Activated B cell treated with CpG ODN at 0.5 μM for 24 hours (primary cell): Measurements from ENCODE around the gene DNAJA1. TPM values are rescaled to one million over a fixed set of nuclear protein-coding genes. Genes with fewer than 3 reads are reported as not detected.

ENCODE experiments used
- ATAC-seq: fragments of 200-7000 bp; cut with Tn5 transposase; one replicate; pipeline ENCODE4 v1.10.0; 2021; ENCODE audit warnings: low read depth, mild to moderate bottlenecking, moderate library complexity
- CTCF ChIA-PET: fragments of 350-600 bp; sonication (Branson Sonifier 250); formaldehyde crosslinking; loops from one replicate; lab custom pipeline; 2021; ENCODE audit warnings: antibody characterized with exemption; lab: Charles Lee
- POLR2A ChIA-PET: fragments of 350-600 bp; sonication (Branson Sonifier 250); formaldehyde crosslinking; loops from one replicate; lab custom pipeline; 2021; ENCODE audit warnings: antibody characterized with exemption; lab: Charles Lee
- DNase-seq: peaks from one replicate; pipeline ENCODE4 v3.0.0; 2022
- H3K27ac Mint-ChIP-seq: one replicate; pipeline ENCODE4 v1.8.0; 2020; ENCODE audit warnings: mixed read lengths
- H3K27me3 Mint-ChIP-seq: one replicate; pipeline ENCODE4 v1.8.0; 2021; ENCODE audit warnings: mixed read lengths
- H3K36me3 Mint-ChIP-seq: one replicate; pipeline ENCODE4 v1.8.0; 2021; ENCODE audit warnings: low read depth, mixed read lengths
- H3K4me1 Mint-ChIP-seq: one replicate; pipeline ENCODE4 v1.8.0; 2021; ENCODE audit warnings: mixed read lengths
- H3K4me3 Mint-ChIP-seq: one replicate; pipeline ENCODE4 v1.8.0; 2020; ENCODE audit warnings: mild to moderate bottlenecking, mixed read lengths
- H3K9me3 Mint-ChIP-seq: one replicate; pipeline ENCODE4 v1.8.0; 2020; ENCODE audit warnings: mixed read lengths
- intact Hi-C: fragments of 100-400 bp; cut with micrococcal nuclease; formaldehyde crosslinking; loops from one replicate; pipeline ENCODE4 v1.15.1; 2024
- total RNA-seq: library from RNA; stranded (reverse); gene quantifications from 2 replicates; pipeline ENCODE4 v1.2.3, GENCODE V29; 2022
- TF ChIP-seq, protein P1 (sequence below): fragments of 200-600 bp; IDR thresholded peaks from one replicate; pipeline ENCODE4 v1.8.0; 2022; ENCODE audit warnings: antibody characterized with exemption, mild to moderate bottlenecking

The DNAJA1 gene
- total RNA-seq, 1 donor from 2014 or later, result 107 TPM

DNA sequence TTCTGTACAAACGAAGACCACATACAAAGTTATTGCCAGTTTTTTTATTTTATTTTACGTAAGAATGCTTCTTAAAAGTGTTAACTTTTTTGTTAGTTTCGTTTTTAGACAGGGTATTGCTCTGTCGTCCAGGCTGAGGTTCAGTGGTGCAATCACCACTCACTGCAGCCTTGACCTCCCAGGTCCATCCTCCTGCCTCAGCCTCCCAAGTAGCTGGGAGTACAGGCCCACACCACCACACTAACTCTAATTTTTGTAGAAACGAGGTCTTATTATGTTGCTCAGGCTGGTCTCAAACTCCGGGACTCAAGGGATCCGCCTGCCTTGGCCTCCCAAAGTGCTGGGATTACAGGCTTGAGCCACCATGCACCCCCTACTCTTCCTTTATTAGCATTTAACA lies 2.3 kb upstream of the DNAJA1 start:
- ChIA-PET CTCF (no interaction called here), POLR2A (no interaction called here)
- TF ChIP-seq, protein P1, sequence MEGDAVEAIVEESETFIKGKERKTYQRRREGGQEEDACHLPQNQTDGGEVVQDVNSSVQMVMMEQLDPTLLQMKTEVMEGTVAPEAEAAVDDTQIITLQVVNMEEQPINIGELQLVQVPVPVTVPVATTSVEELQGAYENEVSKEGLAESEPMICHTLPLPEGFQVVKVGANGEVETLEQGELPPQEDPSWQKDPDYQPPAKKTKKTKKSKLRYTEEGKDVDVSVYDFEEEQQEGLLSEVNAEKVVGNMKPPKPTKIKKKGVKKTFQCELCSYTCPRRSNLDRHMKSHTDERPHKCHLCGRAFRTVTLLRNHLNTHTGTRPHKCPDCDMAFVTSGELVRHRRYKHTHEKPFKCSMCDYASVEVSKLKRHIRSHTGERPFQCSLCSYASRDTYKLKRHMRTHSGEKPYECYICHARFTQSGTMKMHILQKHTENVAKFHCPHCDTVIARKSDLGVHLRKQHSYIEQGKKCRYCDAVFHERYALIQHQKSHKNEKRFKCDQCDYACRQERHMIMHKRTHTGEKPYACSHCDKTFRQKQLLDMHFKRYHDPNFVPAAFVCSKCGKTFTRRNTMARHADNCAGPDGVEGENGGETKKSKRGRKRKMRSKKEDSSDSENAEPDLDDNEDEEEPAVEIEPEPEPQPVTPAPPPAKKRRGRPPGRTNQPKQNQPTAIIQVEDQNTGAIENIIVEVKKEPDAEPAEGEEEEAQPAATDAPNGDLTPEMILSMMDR, result no peak
- DNase-seq (no peak), ATAC-seq (no peak)
- intact Hi-C loops, result loop anchor here (10.0 kb wide), 3 partner anchors 452 to 1302 kb away; partner anchors contain the start of genes KIF24, NOL6, NUDT2 and UBAP2
- Mint-ChIP-seq H3K36me3 (peaks cover 39% of the 10 kb centered on the region), H3K4me1 (peaks cover 42% of the 10 kb centered on the region), H3K9me3 (no peaks in the 10 kb centered on the region), H3K27me3 (no peaks in the 10 kb centered on the region), H3K4me3 (peak overlapping the region; percentile 50), H3K27ac (no peak overlapping the region)

DNA sequence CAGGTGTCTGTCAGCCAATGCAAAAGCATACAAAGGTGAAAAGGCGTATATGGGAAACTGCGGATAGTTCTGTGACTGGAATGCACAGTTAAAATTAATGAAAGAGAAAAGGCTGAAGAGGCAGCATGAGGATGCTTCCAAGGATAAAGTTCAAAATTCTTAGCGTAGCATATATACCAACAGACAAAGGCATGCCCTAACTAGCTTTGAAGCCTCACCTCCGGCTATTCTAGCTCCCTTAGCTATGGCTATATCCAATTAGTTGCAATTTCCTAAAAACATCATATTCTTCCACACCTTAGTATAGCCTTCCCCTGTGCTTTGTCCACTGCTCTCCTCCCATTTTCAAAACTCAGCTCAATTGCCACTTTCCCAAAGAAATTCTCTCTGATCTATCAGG lies 1.4 kb upstream of the DNAJA1 start:
- ChIA-PET CTCF (interaction anchor here (1.3 kb wide), 1 partner anchor 443 kb away, joined by 4 read pairs; no protein-coding TSS in a partner anchor), POLR2A (interaction anchor here (1.5 to 3.0 kb wide), 3 partner anchors 16 to 498 kb away, joined by 4 to 34 read pairs (median 12); partner anchors contain the start of genes RIGI and SMU1)
- Mint-ChIP-seq H3K9me3 (no peaks in the 10 kb centered on the region), H3K27me3 (no peaks in the 10 kb centered on the region), H3K27ac (peak overlapping the region; percentile 88), H3K4me1 (peaks cover 50% of the 10 kb centered on the region), H3K4me3 (peak overlapping the region; percentile 95), H3K36me3 (peaks cover 47% of the 10 kb centered on the region)
- TF ChIP-seq, protein P1, result no peak
- intact Hi-C loops, result loop anchor here (10.0 kb wide), 3 partner anchors 451 to 1301 kb away; partner anchors contain the start of genes KIF24, NOL6, NUDT2 and UBAP2
- ATAC-seq, result no peak
- DNase-seq, result no peak

DNA sequence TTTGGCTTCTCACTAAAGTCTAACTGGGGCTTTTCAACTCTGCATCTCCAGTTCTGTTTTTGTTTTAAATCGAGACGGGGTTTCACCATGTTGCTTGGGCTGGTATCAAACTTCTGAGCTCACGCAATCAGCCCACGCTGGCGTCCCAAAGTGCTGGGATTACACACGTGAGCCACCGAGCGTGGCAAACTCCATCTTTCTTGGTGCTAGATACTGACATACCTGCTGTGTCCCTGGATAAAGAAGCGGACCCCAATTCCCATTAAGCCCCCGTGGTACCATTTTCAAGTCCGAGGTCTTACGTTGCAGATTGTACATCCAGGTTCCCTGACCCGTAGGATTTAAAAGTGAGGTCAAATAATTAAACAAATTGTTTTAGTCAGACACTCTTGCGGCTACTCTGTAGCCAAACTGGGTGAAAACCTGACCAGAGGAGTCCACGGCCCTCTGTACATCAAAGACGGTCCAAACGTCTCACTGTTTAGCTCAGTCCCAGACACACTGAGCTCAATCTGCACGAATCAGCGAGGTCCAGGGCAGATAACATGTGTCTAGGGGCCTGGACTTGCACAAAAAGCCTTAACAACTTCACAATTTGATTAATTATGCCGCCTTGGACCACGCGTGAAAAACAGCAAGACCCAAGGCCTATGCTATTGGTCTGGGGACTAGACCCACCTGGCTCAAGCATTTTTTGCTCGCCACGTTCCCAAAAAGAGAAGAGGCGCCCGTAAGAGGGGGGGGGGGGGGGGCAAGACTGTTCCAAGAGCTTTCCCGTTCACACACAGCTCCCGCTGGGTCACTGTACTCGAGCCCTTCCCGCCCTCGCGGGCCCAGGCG lies 727 bp upstream of the DNAJA1 start:
- intact Hi-C loops, result loop anchor here (10.0 kb wide), 3 partner anchors 450 to 1300 kb away; partner anchors contain the start of genes KIF24, NOL6, NUDT2 and UBAP2
- H3K4me3 Mint-ChIP-seq, result peak overlapping the region; percentile 95
- H3K36me3 Mint-ChIP-seq, result peaks cover 50% of the 10 kb centered on the region
- DNase-seq (no peak), ATAC-seq (no peak)
- POLR2A ChIA-PET, result interaction anchor here (0.7 to 4.5 kb wide), 32 partner anchors 8 to 792 kb away, joined by 3 to 39 read pairs (median 5); partner anchors contain the start of genes APTX, B4GALT1, BAG1 and CHMP5
- no peaks in the 10 kb centered on the region for H3K9me3 Mint-ChIP-seq
- peaks cover 57% of the 10 kb centered on the region for H3K4me1 Mint-ChIP-seq
- peak overlapping the region; percentile 88 for H3K27ac Mint-ChIP-seq
- CTCF ChIA-PET, result interaction anchor here (1.3 kb wide), 1 partner anchor 443 kb away, joined by 4 read pairs; no protein-coding TSS in a partner anchor
- TF ChIP-seq, protein P1, result no peak
- no peaks in the 10 kb centered on the region for H3K27me3 Mint-ChIP-seq

DNA sequence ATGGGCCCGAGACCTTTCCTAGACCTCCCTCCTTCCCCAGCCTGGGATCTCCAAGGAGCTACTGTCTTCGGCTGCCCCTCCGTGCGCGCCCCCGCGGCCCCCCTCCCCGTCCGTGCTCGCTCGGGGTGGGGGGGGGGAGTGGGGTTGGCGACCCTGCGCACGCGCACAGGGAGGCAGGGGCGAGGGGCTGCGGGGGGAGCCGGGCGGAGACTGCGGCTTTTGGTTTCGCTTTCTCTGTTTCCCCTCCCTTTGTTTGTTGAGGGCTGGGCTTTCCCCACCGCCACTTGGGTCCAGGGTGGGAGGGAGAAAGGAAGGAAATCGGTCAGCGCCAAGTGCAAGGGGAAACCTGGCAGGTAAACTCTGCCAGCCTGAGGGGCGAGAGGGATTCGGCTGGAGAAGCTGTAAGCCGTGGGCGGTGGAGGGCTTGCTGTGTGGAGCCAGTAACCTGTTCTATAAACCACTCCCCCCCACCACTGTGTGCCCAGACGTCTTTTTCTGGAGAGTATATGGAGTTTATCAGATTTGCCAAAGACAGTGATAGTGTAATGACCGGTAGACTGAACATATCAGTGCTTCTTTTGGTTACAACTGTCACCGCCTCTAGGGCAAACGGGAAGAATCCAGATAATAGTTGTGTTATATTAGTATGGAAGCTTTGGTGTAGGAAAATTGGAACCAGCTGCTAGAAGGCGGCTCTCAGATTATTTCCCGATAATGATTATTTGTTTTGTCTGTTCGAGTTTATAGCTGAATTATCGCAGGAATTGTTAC lies 684 bp downstream of the DNAJA1 start:
- CTCF ChIA-PET, result no interaction called here
- peaks cover 64% of the 10 kb centered on the region for H3K4me1 Mint-ChIP-seq

More for the DNA sequence above, 684 bp downstream of the DNAJA1 start:
- TF ChIP-seq, protein P1, result no peak
- DNase-seq, result peak; percentile 71
- intact Hi-C loops, result loop anchor here (1.0 to 10.0 kb wide), 11 partner anchors 19 to 1299 kb away; partner anchors contain the start of genes APTX, B4GALT1, BAG1 and KIF24
- H3K27me3 Mint-ChIP-seq, result no peaks in the 10 kb centered on the region
- peak overlapping the region; percentile 88 for H3K27ac Mint-ChIP-seq
- H3K4me3 Mint-ChIP-seq, result peak overlapping the region; percentile 95
- H3K36me3 Mint-ChIP-seq, result peaks cover 52% of the 10 kb centered on the region
- H3K9me3 Mint-ChIP-seq, result no peaks in the 10 kb centered on the region
- peak; percentile 50 for ATAC-seq
- POLR2A ChIA-PET, result interaction anchor here (0.6 to 4.5 kb wide), 25 partner anchors 10 to 791 kb away, joined by 3 to 39 read pairs (median 7); partner anchors contain the start of genes APTX, B4GALT1, BAG1 and CHMP5
